Measurements from ENCODE around the gene ATOH8.
"Not testable (repeated sequence)": the region's sequence is repeated elsewhere in the genome, so short reads cannot be mapped to it uniquely, and the experiment has no call there.

Gene ATOH8

DNA sequence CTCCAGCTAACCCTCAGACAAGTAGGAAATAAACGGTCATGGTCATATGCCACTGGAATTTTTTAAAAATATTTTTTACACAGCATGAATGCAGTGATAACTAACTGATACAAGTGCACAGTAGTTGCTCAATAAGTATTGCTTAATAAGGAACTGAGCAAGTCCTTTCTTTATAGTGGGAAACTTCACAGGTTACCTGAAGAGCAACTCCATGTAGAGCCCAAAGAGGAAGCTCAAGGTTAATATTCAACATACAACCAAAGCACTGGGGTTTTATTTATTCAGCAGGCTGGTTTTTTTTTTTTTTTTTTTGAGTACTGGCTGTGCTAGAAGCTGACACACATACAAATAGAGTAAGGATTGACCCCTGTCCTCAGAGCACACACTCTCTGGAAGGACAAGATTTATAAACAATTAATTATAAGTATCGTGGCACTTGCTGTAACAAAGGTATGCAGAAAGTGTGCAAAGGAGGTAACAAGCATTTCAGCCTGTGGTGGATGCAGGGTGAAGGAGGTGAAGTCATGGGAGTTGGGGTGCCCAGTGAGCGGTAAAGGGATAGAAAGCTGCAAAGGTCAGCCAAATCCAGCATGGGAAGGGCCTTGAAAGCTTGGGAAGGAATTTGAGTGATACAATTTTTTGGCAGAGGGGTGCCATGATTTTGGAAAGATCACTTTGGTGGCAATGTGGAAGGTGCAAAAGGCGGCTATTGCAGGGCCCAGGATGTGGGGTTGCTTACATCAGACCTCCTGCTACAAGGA is 52.7 kb downstream of the ATOH8 start:
- no peak for DNase-seq

DNA sequence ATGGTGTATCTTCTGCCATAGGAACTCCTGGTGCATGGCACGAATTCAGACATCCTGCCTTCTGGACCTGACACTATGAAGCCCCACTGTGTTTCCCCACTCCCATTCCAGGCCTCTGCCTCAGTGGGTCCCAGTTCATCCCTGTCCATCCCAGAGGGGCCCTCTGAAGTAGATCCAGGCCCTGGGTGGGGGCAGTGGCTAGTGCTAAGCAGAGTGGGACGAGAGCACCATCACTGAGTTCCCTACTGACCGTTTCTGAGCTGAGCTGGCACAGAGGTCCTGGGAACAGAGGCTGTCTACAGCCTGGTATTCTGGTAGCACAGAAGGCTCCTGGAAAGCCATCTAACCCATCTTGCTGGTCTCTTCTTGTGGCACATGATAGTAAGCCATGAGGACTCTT is 54.0 kb downstream of the ATOH8 start:
- DNase-seq: no peak

- DNase-seq: no peak
These were observed 56.8 kb downstream of the ATOH8 start for GRCh38 chr2:85810371-85811179.

- DNase-seq: no peak
These were observed 57.6 kb downstream of the ATOH8 start for GRCh38 chr2:85811180-85812093.

DNA sequence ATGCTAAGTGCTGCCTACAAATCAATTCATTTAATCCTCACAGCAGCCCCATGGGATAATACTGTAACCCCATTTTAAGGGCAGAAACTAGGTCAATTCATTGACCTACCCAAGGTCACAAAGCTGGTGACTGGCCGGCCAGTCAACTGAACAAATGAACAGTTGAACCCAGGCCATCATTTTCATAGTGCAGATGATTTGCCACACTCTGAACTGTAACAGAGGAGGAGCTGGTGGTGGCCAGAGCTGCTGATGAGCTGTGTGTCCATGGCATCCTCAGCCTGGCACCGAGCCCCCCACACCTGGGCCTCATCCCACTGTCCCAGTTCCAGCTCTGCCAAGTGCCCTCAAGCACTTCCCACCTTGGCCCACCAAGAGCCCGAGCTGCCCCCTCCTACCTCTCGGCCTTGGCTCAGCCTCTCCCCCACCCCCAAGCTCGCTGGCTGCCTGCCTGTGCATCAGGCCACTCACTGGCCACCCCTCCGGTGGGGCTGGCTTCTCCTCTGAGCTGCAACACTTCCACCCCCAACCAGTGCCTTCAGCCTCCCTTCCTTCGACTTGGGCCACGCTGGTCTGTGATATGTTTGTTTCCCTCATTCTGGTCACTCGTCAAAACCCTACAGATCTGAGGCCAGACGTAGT is 58.4 kb downstream of the ATOH8 start:
- no peak for DNase-seq

GRCh38 chr2:85813211-85813981 is 59.6 kb downstream of the ATOH8 start:
- DNase-seq: no peak

- DNase-seq: peak; percentile 53
These were observed 60.4 kb downstream of the ATOH8 start for GRCh38 chr2:85813982-85814801.

GRCh38 chr2:85814802-85815550 is 61.2 kb downstream of the ATOH8 start:
- DNase-seq: no peak

- no peak for DNase-seq
These were observed 66.2 kb downstream of the ATOH8 start for GRCh38 chr2:85819811-85820510.

GRCh38 chr2:85822766-85823165 is 69.0 kb downstream of the ATOH8 start:
- no peak for DNase-seq

DNA sequence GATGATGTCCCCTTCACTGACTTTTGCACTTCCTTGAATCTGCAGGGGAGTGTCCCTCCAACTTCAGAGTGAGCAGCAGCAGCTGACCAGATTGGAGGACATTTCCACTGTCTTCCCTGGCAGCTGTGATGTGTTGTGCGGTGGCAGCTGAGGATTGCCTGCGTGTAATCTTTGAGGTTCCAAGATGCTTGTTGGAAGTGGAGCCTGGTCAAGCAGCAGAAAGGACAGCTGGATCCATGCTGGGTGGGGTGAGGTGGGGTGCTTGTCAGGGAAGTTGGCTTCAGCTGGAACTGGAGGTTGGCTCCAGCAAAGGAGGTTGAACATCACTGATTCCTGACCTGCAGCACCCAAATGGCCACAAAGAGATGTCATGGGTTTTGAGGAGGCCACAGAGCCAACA is 70.2 kb downstream of the ATOH8 start:
- no peak for DNase-seq

GRCh38 chr2:85826990-85827878 is 73.4 kb downstream of the ATOH8 start:
- peak; percentile 50 for DNase-seq

DNA sequence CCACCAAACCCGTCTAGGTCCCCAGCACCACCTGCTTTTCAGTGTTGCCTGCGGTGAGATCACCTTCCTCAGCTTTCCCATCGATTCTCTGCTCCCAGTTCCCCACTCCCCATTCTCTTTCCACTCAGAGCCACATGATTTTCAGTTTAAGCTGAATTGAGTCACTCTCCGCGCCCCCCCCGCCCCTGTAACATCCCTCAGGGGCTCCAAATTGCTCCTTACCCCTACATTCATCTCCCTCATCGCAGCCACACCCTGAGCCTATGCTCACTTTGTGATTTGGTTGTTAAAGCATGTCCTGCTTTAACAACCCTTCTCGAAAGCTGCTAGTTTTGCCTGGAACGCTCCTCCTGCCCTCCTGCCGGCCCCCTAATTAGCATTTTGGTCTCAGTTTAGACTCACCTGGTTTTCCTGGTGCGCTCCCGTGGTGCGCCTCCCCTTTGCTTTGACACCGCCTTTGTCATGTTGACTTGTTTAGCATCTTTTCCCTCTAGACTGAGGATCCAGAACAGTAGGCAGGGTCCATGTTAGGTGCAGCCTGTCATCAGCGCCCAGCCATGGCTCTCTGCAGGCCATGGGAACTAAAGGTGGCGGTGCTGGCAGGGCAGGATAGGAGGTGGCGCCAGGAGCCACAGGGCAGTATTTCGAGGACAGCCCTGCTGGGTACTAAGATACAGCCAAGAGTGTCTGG is 74.2 kb downstream of the ATOH8 start:
- DNase-seq: no peak

- DNase-seq: no peak
These were observed 74.9 kb downstream of the ATOH8 start for GRCh38 chr2:85828725-85829124.

DNA sequence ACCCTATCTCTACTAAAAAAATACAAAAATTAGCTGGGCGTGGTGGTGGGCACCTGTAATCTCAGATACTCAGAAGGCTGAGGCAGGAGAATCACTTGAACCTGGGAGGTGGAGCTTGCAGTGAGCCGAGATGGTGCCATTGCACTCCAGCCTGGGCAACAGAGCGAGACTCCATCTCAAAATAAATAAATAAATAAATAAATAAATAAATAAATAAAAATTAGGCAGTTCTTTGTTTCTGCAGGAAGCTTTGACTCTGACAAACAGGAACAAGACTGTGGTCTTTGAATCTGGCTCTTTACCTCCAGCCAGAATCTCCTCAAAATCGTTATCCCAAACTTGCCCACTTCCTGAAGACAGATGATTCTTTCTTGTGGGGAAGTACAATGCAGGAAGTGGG is 75.6 kb downstream of the ATOH8 start:
- not testable (repeated sequence) for DNase-seq

GRCh38 chr2:85830645-85831044 is 76.9 kb downstream of the ATOH8 start:
- DNase-seq: no peak

GRCh38 chr2:85831735-85832134 is 77.9 kb downstream of the ATOH8 start:
- DNase-seq: no peak

DNA sequence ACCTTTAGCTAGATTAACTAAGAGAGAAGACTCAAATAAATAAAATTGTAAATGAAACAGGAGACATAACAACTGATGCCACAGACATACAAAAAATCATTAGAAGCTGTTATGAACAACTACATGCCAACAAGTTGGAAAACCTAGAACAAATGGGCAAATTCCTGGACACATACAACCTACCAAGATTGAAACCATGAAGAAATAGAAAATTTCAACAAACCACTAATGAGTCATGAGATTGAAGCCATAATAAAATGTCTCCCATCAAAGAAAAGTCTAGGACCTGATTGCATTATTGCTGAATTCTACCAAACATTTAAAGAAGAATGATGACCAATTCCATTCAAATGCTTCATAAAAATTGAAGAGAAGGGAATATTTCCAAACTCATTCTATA is 80.7 kb downstream of the ATOH8 start:
- no peak for DNase-seq
